ENCODE data around the gene ZNF208. TPM values are rescaled to one million over a fixed set of nuclear protein-coding genes. Genes with fewer than 3 reads are reported as not detected.

ZNF208 gene
- polyA plus RNA-seq, 3 donors: not detected

DNA sequence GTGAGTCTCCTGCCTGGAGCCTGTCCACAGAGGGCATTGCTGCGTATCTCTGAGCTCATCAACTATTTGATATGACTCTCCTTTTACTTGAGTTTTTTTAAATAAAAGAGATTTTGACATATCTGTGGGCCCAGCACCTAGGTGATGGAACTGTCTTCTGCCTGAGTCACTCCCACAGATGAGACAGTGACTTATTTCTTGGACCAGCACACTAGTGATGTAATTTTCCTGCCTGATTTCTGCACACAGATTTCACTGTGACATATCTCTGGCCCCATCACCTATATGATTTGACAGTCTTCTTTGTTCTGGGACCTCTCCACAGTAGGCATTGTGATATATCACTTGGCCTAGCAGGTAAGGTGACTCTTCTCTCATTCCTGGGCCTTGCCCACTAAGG lies 108.2 kb downstream of the ZNF208 start:
- no peaks in the 10 kb centered on the region for H4K20me1 ChIP-seq (ENCODE audit: insufficient read depth, low read length)
- no peak overlapping the region for H3K4me3 Mint-ChIP-seq
- no peak for DNase-seq
- no peaks in the 10 kb centered on the region for H3K36me3 Mint-ChIP-seq
- H3K4me1 Mint-ChIP-seq: no peaks in the 10 kb centered on the region
- no peaks in the 10 kb centered on the region for H3K27me3 ChIP-seq (ENCODE audit: control insufficient read depth in 2 of 2, insufficient read depth in 2 of 2, low read length in 2 of 2)
- peaks cover 18 to 66% (median 54%) of the 10 kb centered on the region in 7 donors for H3K9me3 Mint-ChIP-seq
- no peaks in the 10 kb centered on the region for H3K27me3 Mint-ChIP-seq (ENCODE audit: low read depth in 3 of 3)
- H3K27ac ChIP-seq (ENCODE audit: low read depth in 1 of 2, low read length in 2 of 2): no peak overlapping the region
- no peak overlapping the region for H2AFZ ChIP-seq (ENCODE audit: insufficient read depth, low read depth, low read length, poor library complexity, severe bottlenecking)
- TF ChIP-seq, protein P1, sequence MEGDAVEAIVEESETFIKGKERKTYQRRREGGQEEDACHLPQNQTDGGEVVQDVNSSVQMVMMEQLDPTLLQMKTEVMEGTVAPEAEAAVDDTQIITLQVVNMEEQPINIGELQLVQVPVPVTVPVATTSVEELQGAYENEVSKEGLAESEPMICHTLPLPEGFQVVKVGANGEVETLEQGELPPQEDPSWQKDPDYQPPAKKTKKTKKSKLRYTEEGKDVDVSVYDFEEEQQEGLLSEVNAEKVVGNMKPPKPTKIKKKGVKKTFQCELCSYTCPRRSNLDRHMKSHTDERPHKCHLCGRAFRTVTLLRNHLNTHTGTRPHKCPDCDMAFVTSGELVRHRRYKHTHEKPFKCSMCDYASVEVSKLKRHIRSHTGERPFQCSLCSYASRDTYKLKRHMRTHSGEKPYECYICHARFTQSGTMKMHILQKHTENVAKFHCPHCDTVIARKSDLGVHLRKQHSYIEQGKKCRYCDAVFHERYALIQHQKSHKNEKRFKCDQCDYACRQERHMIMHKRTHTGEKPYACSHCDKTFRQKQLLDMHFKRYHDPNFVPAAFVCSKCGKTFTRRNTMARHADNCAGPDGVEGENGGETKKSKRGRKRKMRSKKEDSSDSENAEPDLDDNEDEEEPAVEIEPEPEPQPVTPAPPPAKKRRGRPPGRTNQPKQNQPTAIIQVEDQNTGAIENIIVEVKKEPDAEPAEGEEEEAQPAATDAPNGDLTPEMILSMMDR (IDR thresholded peaks at IDR 0.05): no peak
- no peak overlapping the region for H3K4me2 ChIP-seq (replicated peaks; ENCODE audit: extremely low read depth, low read length, poor library complexity, severe bottlenecking)
- no peaks in the 10 kb centered on the region for H3K4me1 ChIP-seq (ENCODE audit: control insufficient read depth in 1 of 2, insufficient read depth in 2 of 2, low read length in 2 of 2)
- no peak overlapping the region for H3K9ac ChIP-seq (ENCODE audit: insufficient read depth, low read length, poor library complexity, severe bottlenecking)
- no peak overlapping the region for H3K27ac Mint-ChIP-seq
- H3K9me3 ChIP-seq (replicated peaks in 1 of 2; ENCODE audit: control insufficient read depth in 1 of 2, insufficient read depth in 1 of 2, low read length in 2 of 2): peaks cover 58 to 82% of the 10 kb centered on the region in 2 donors
- no peaks in the 10 kb centered on the region for H3K79me2 ChIP-seq (ENCODE audit: insufficient read depth, low read length)
- no peaks in the 10 kb centered on the region for H3K36me3 ChIP-seq (replicated peaks in 1 of 2; ENCODE audit: control insufficient read depth in 1 of 2, insufficient read depth in 2 of 2, low read length in 2 of 2)
- no CpG with 5 or more reads among the region's 1 CpG for WGBS (ENCODE audit: insufficient coverage)
- intact Hi-C loops (cut with micrococcal nuclease): no loop called here
- H3K4me3 ChIP-seq (replicated peaks in 1 of 3; ENCODE audit: low read depth in 2 of 3, low read length in 3 of 3): no peak overlapping the region

DNA sequence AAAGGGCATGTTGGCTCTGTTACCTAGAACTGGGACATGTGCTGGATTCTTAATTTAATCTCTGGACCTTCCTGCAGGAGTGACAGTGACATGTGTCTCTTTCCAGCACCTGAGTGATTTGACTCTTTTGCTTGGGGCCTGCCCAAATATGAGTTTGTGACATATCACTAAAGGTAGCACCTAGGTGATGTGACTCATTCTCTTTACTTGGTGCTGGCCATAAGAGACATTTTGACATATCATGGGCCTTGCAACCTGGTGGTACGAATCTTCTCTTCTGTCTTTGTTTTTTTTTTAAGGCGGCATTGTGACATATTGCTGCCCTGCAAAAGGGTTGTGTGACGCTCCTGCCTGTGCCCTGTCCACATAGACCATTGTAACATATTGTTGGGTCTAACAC lies 108.9 kb downstream of the ZNF208 start:
- Mint-ChIP-seq H3K4me3 (no peak overlapping the region), H3K36me3 (no peaks in the 10 kb centered on the region)
- 75% methylated on average over 1 of the region's 3 CpGs for WGBS (ENCODE audit: insufficient coverage)

More for the DNA sequence above, 108.9 kb downstream of the ZNF208 start:
- Histone ChIP-seq H3K9me3 (replicated peaks in 1 of 2; ENCODE audit: control insufficient read depth in 1 of 2, insufficient read depth in 1 of 2, low read length in 2 of 2) (peaks cover 51 to 75% of the 10 kb centered on the region in 2 donors), H3K79me2 (ENCODE audit: insufficient read depth, low read length) (no peaks in the 10 kb centered on the region), H3K4me1 (ENCODE audit: control insufficient read depth in 1 of 2, insufficient read depth in 2 of 2, low read length in 2 of 2) (no peaks in the 10 kb centered on the region), H3K27ac (ENCODE audit: low read depth in 1 of 2, low read length in 2 of 2) (no peak overlapping the region), H3K27me3 (ENCODE audit: control insufficient read depth in 2 of 2, insufficient read depth in 2 of 2, low read length in 2 of 2) (no peaks in the 10 kb centered on the region), H3K9ac (ENCODE audit: insufficient read depth, low read length, poor library complexity, severe bottlenecking) (no peak overlapping the region), H3K36me3 (replicated peaks in 1 of 2; ENCODE audit: control insufficient read depth in 1 of 2, insufficient read depth in 2 of 2, low read length in 2 of 2) (no peaks in the 10 kb centered on the region), H3K4me3 (replicated peaks in 1 of 3; ENCODE audit: low read depth in 2 of 3, low read length in 3 of 3) (no peak overlapping the region), H3K4me2 (replicated peaks; ENCODE audit: extremely low read depth, low read length, poor library complexity, severe bottlenecking) (no peak overlapping the region), H4K20me1 (ENCODE audit: insufficient read depth, low read length) (no peaks in the 10 kb centered on the region), H2AFZ (ENCODE audit: insufficient read depth, low read depth, low read length, poor library complexity, severe bottlenecking) (no peak overlapping the region)
- peaks cover 0 to 1% (median 0%) of the 10 kb centered on the region in 3 donors for H3K27me3 Mint-ChIP-seq (ENCODE audit: low read depth in 3 of 3)
- TF ChIP-seq, protein P1 (IDR thresholded peaks at IDR 0.05): no peak
- H3K27ac Mint-ChIP-seq: no peak overlapping the region
- no peak for DNase-seq
- H3K9me3 Mint-ChIP-seq: peaks cover 23 to 65% (median 50%) of the 10 kb centered on the region in 7 donors
- H3K4me1 Mint-ChIP-seq: no peaks in the 10 kb centered on the region
- intact Hi-C loops (cut with micrococcal nuclease): no loop called here

Measured in CD14-positive monocyte (primary cell).